ENCODE data around the gene TMEM150C.

The TMEM150C gene

DNA sequence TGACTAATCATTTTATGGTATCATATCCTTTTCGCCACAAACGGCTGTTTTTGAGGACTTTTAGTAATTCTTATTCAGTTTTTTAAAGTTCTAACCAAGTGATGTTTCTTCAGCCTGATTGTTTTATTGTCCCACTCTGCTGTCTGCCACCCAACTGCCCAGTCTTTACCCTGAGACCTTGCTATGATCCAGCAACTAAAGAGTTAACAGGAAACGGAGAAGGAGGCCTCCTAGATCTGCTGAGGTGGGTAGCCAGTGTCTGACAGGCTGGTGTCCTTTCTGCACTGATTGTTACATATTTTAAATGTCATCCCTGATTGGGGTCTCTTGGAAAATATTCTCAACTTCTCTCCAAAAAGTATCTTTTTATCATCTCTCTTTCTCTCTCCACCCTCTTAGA, 7.9 kb upstream of the TMEM150C start:
- no peak for ATAC-seq
- TF ChIP-seq, protein P1, sequence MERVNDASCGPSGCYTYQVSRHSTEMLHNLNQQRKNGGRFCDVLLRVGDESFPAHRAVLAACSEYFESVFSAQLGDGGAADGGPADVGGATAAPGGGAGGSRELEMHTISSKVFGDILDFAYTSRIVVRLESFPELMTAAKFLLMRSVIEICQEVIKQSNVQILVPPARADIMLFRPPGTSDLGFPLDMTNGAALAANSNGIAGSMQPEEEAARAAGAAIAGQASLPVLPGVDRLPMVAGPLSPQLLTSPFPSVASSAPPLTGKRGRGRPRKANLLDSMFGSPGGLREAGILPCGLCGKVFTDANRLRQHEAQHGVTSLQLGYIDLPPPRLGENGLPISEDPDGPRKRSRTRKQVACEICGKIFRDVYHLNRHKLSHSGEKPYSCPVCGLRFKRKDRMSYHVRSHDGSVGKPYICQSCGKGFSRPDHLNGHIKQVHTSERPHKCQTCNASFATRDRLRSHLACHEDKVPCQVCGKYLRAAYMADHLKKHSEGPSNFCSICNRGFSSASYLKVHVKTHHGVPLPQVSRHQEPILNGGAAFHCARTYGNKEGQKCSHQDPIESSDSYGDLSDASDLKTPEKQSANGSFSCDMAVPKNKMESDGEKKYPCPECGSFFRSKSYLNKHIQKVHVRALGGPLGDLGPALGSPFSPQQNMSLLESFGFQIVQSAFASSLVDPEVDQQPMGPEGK (CRISPR knock-in tag; IDR thresholded peaks at IDR 0.05; ENCODE audit: borderline replicate concordance) = no peak
- TF ChIP-seq, protein P2, sequence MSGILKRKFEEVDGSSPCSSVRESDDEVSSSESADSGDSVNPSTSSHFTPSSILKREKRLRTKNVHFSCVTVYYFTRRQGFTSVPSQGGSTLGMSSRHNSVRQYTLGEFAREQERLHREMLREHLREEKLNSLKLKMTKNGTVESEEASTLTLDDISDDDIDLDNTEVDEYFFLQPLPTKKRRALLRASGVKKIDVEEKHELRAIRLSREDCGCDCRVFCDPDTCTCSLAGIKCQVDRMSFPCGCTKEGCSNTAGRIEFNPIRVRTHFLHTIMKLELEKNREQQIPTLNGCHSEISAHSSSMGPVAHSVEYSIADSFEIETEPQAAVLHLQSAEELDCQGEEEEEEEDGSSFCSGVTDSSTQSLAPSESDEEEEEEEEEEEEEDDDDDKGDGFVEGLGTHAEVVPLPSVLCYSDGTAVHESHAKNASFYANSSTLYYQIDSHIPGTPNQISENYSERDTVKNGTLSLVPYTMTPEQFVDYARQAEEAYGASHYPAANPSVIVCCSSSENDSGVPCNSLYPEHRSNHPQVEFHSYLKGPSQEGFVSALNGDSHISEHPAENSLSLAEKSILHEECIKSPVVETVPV (CRISPR knock-in tag; IDR thresholded peaks at IDR 0.05) = no peak
- TF ChIP-seq, protein P3, sequence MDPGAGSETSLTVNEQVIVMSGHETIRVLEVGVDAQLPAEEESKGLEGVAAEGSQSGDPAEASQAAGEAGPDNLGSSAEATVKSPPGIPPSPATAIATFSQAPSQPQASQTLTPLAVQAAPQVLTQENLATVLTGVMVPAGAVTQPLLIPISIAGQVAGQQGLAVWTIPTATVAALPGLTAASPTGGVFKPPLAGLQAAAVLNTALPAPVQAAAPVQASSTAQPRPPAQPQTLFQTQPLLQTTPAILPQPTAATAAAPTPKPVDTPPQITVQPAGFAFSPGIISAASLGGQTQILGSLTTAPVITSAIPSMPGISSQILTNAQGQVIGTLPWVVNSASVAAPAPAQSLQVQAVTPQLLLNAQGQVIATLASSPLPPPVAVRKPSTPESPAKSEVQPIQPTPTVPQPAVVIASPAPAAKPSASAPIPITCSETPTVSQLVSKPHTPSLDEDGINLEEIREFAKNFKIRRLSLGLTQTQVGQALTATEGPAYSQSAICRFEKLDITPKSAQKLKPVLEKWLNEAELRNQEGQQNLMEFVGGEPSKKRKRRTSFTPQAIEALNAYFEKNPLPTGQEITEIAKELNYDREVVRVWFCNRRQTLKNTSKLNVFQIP (CRISPR knock-in tag; IDR thresholded peaks at IDR 0.05; ENCODE audit: borderline replicate concordance, low read depth) = no peak
- TF ChIP-seq ZNF8 (CRISPR knock-in tag; IDR thresholded peaks at IDR 0.05) (no peak), ARNTL (CRISPR knock-in tag; IDR thresholded peaks at IDR 0.05; ENCODE audit: borderline replicate concordance, low read depth) (no peak), BACH2 (CRISPR knock-in tag; IDR thresholded peaks at IDR 0.05; ENCODE audit: borderline replicate concordance) (no peak)

DNA sequence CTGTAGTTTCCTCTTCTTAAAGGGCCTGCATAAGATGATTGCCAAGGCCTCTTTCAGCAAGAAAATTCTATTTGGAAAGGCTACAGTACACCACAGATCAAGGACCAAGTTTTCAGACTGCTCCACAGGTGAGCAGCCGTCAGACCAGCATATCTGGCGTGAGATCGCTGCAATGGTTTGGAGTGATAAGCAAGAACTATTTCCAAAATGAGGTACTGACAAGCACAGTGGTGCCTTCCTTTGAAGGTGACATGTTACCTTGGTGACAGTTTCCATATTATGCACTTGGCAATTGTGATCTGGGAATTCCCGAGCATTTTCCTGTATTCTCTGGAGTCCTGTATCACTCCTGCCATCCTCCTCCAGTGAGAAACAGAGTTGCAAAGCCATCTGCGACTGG, 7.3 kb upstream of the TMEM150C start:
- TF ChIP-seq ZFP3 (CRISPR knock-in tag; IDR thresholded peaks at IDR 0.05) (no peak), ZNF8 (CRISPR knock-in tag; IDR thresholded peaks at IDR 0.05) (no peak)
- no peak for ATAC-seq

DNA sequence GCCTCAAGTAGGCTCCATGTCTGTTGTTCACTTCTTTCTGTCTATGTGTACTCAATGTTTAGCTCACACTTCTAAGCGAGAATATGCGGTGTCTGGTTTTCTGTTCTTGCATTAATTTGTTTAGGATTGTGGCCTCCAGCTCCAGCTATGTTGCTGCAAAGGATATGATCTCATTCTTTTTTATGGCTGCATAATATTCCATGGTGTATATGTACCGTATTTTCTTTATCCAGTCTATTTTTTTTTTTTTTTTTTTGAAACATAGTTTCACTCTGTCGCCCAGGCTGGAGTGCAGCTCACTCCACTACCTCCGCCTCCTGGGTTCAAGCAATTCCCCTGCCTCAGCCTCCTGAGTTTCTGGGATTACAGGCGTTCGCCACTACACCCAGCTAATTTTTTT, 5.7 kb upstream of the TMEM150C start:
- peak; percentile 61 for TF ChIP-seq ZNF8 (CRISPR knock-in tag; IDR thresholded peaks at IDR 0.05)
- TF ChIP-seq, protein P4, sequence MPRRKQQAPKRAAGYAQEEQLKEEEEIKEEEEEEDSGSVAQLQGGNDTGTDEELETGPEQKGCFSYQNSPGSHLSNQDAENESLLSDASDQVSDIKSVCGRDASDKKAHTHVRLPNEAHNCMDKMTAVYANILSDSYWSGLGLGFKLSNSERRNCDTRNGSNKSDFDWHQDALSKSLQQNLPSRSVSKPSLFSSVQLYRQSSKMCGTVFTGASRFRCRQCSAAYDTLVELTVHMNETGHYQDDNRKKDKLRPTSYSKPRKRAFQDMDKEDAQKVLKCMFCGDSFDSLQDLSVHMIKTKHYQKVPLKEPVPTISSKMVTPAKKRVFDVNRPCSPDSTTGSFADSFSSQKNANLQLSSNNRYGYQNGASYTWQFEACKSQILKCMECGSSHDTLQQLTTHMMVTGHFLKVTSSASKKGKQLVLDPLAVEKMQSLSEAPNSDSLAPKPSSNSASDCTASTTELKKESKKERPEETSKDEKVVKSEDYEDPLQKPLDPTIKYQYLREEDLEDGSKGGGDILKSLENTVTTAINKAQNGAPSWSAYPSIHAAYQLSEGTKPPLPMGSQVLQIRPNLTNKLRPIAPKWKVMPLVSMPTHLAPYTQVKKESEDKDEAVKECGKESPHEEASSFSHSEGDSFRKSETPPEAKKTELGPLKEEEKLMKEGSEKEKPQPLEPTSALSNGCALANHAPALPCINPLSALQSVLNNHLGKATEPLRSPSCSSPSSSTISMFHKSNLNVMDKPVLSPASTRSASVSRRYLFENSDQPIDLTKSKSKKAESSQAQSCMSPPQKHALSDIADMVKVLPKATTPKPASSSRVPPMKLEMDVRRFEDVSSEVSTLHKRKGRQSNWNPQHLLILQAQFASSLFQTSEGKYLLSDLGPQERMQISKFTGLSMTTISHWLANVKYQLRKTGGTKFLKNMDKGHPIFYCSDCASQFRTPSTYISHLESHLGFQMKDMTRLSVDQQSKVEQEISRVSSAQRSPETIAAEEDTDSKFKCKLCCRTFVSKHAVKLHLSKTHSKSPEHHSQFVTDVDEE (CRISPR knock-in tag; IDR thresholded peaks at IDR 0.05) = no peak
- no peak for ATAC-seq

DNA sequence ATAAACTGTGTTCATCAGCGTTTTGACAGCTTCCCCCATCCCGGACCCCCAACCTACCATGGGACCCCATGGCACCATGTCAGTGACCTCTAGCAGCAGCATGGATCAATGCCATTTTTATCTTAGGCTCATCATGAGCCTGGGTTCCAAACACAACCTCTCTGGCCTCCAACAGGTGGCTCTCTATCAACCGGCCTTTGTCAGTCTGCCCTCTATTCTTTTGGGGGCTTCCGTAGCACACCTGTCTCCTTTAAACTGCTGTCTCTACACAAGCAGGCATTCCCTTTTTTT, 721 bp upstream of the TMEM150C start:
- ATAC-seq = no peak
- TF ChIP-seq, protein P3 (CRISPR knock-in tag; IDR thresholded peaks at IDR 0.05; ENCODE audit: borderline replicate concordance, low read depth) = no peak
- no peak for TF ChIP-seq ARNTL (CRISPR knock-in tag; IDR thresholded peaks at IDR 0.05; ENCODE audit: borderline replicate concordance, low read depth)
- no peak for TF ChIP-seq ZFP30 (CRISPR knock-in tag; IDR thresholded peaks at IDR 0.05)
- no peak for TF ChIP-seq GLIS3 (CRISPR knock-in tag; IDR thresholded peaks at IDR 0.05)
- no peak for TF ChIP-seq OSR1 (CRISPR knock-in tag; IDR thresholded peaks at IDR 0.05)
- TF ChIP-seq TCF4 (CRISPR knock-in tag; IDR thresholded peaks at IDR 0.05; ENCODE audit: borderline replicate concordance) = no peak
- TF ChIP-seq, protein P5, sequence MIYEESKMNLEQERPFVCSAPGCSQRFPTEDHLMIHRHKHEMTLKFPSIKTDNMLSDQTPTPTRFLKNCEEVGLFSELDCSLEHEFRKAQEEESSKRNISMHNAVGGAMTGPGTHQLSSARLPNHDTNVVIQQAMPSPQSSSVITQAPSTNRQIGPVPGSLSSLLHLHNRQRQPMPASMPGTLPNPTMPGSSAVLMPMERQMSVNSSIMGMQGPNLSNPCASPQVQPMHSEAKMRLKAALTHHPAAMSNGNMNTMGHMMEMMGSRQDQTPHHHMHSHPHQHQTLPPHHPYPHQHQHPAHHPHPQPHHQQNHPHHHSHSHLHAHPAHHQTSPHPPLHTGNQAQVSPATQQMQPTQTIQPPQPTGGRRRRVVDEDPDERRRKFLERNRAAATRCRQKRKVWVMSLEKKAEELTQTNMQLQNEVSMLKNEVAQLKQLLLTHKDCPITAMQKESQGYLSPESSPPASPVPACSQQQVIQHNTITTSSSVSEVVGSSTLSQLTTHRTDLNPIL (CRISPR knock-in tag; IDR thresholded peaks at IDR 0.05; ENCODE audit: low read depth) = no peak
- TF ChIP-seq ZNF8 (CRISPR knock-in tag; IDR thresholded peaks at IDR 0.05) = no peak
- TF ChIP-seq, protein P4 (CRISPR knock-in tag; IDR thresholded peaks at IDR 0.05) = no peak
- TF ChIP-seq CSDC2 (CRISPR knock-in tag; IDR thresholded peaks at IDR 0.05) = no peak
- TF ChIP-seq ZNF565 (CRISPR knock-in tag; conservative IDR thresholded peaks at IDR 0.05; ENCODE audit: low read depth) = no peak
- no peak for TF ChIP-seq ISL1 (CRISPR knock-in tag; IDR thresholded peaks at IDR 0.05)
- no peak for TF ChIP-seq PPARA (CRISPR knock-in tag; IDR thresholded peaks at IDR 0.05; ENCODE audit: borderline replicate concordance)
- no peak for TF ChIP-seq ZNF70 (CRISPR knock-in tag; IDR thresholded peaks at IDR 0.05)
- no peak for TF ChIP-seq TOX (CRISPR knock-in tag; IDR thresholded peaks at IDR 0.05; ENCODE audit: borderline replicate concordance)
- no peak for TF ChIP-seq BACH2 (CRISPR knock-in tag; IDR thresholded peaks at IDR 0.05; ENCODE audit: borderline replicate concordance)
